Measurements from ENCODE around the gene PTX4. TPM values are rescaled to one million over a fixed set of nuclear protein-coding genes. Genes with fewer than 3 reads are reported as not detected.

PTX4 gene
- total and polyA plus RNA-seq, 9 of the 15 experiments (the other 6 are each of a cell fraction or from before 2014, with no cell fraction given) = 0.11 TPM; not detected in 8

DNA sequence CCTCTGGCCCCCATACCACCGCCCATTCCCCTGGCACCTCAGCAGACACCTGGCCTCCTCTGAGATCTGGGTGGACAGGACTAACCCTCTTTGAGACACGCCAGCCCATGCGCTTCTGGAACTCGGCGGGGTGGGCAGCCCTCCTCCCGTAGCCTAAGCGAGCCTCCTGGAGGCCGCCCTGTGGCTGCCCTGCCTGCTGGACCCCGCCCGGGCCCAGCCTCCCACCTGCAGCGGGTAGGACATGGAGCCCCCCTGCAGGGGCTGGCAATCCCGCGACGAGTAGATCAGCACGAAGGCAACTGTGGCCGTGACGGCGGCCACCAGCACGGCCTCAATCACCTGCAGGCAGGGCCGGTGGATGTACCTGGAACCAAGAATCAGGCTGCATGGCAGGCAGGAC is 36.2 kb downstream of the PTX4 start (continued):
- TF ChIP-seq L3MBTL2 (IDR thresholded peaks at IDR 0.05) (no peak), ILF3 (IDR thresholded peaks at IDR 0.05; ENCODE audit: borderline replicate concordance) (no peak)

DNA sequence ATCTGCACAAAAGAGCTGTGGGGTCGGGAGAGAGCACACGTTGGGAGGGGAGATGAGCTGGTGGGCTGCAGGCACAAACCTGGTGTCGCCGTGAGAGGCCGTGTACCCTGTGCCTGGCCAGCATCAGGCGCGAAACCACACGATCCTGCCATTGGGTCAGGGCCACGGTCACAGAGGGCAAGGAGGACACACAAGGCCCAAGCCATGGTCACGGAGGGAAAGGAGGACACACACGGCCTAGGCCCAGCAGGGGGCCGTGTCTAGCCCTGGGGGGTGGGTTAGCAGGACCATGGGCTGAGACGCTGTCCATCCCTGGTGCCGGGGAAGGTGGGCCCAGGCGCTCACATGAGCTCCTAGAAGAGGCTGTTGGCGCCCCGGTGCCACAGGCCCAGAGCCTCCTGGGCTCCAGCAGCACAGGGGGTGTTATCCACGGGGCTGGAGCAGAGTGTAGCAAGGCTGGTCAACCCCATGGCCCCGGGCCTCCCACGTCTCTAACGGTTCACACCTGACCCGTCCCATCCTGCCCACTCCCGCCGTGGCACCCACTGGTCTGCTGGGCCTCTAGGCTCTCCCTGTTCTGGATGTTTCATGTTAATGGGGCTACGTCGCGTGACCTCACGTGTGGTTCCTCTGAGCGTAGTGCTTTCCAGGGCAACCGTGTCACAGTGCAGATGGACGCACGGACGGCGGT is 36.9 kb downstream of the PTX4 start:
- DNase-seq (ENCODE audit: extremely low read depth in 1 of 4, low spot score in 3 of 4) (no peak), FAIRE-seq (no peak), ATAC-seq (no peak; the same call in 2 of the 3 replicates)
- H3K36me3 ChIP-seq (ENCODE audit: control insufficient read depth, insufficient read depth, low read length) = peaks cover 83% of the 10 kb centered on the region; the same call in 2 of the 3 replicates
- H3K4me2 ChIP-seq (ENCODE audit: insufficient read depth, low read length) = no peak overlapping the region
- 92% methylated on average over 30 of the region's 34 CpGs for WGBS (ENCODE audit: insufficient coverage, low coverage, missing lambda C conversion rate)
- no peaks in the 10 kb centered on the region for H3K9me3 ChIP-seq (replicated peaks; ENCODE audit: control insufficient read depth, insufficient read depth, low read depth, low read length)
- ChIA-PET POLR2A (interaction anchor here (0.5 kb wide), 1 partner anchor 21 kb away, joined by 3 read pairs; no protein-coding TSS in a partner anchor), CTCF (ENCODE audit: low intra/inter-chr PET ratio) (no interaction called here)
- intact Hi-C loops (cut with micrococcal nuclease) (no loop called here), in situ Hi-C loops (cut with MboI) (no loop called here)
- H3K4me3 ChIP-seq = no peak overlapping the region
- H3K79me2 ChIP-seq (ENCODE audit: control insufficient read depth, insufficient read depth, low read length) = no peaks in the 10 kb centered on the region
- H3K4me1 ChIP-seq (replicated peaks in 1 of 2; ENCODE audit: control insufficient read depth in 2 of 2, insufficient read depth in 2 of 2, low read length in 2 of 2) = peaks cover 0 to 19% of the 10 kb centered on the region in 2 experiments; a peak in 2 of 5 replicates
- no TSS peak for BruUV-seq (replicated peaks)
- H4K20me1 ChIP-seq (replicated peaks; ENCODE audit: control insufficient read depth, insufficient read depth, low read length) = no peaks in the 10 kb centered on the region
- peak overlapping the region in 1 of 2 experiments; percentile 17; a peak in 1 of 4 replicates for H3K9ac ChIP-seq (ENCODE audit: insufficient read depth in 1 of 2, low read depth in 2 of 2, low read length in 2 of 2)
- peaks cover 2% of the 10 kb centered on the region for H3K9me1 ChIP-seq (ENCODE audit: control insufficient read depth, insufficient read depth, low read length)
- H3K27me3 ChIP-seq (ENCODE audit: control insufficient read depth in 2 of 2, insufficient read depth in 2 of 2, low read length in 2 of 2) = no peaks in the 10 kb centered on the region
- H3K27ac ChIP-seq (ENCODE audit: extremely low read depth, low read depth, low read length) = no peak overlapping the region
- TF ChIP-seq RBFOX2 (IDR thresholded peaks at IDR 0.05; ENCODE audit: low read depth, low read length) (0 out of 2 replicates have a peak, but pooled peaks have one; percentile 12), COPS2 (conservative IDR thresholded peaks at IDR 0.05) (no peak), POLR2G (IDR thresholded peaks at IDR 0.05; ENCODE audit: low read depth, low read length) (peak; percentile 59), NFIX (CRISPR knock-in tag; IDR thresholded peaks at IDR 0.05; ENCODE audit: low read depth) (no peak)
- no peak overlapping the region for H2AFZ ChIP-seq (ENCODE audit: low read depth, low read length)
